Skeletal muscle tissue (tissue), 5 donors: ENCODE data around the gene KRTAP23-1. TPM values are rescaled to one million over a fixed set of nuclear protein-coding genes. Genes with fewer than 3 reads are reported as not detected.

Experiments used
- H3K27ac ChIP-seq: one replicate; pipeline ENCODE4 v1.7.0; 2013; ENCODE audit warnings: mild to moderate bottlenecking, low read depth, low read length, inconsistent platforms
- H3K27me3 ChIP-seq, 3 donors: one replicate each; pipeline ENCODE4 v1.7.0; 2013; ENCODE audit warnings: low read length in 3 of 3; ENCODE audit not compliant: control insufficient read depth in 3 of 3, insufficient read depth in 3 of 3
- H3K36me3 ChIP-seq, 3 donors: one replicate each; pipeline ENCODE4 v1.7.0; 2013; ENCODE audit warnings: low read length in 3 of 3; ENCODE audit not compliant: control insufficient read depth in 3 of 3, insufficient read depth in 3 of 3
- H3K4me1 ChIP-seq, 3 donors: one replicate each; pipeline ENCODE4 v1.7.0; 2013; ENCODE audit warnings: low read length in 3 of 3, mild to moderate bottlenecking in 3 of 3; ENCODE audit not compliant: control insufficient read depth in 3 of 3, insufficient read depth in 3 of 3
- H3K4me3 ChIP-seq, 3 donors: one replicate each; pipeline ENCODE4 v1.7.0; 2013; ENCODE audit warnings: low read length in 3 of 3
- H3K9ac ChIP-seq, 3 donors: one replicate each; pipeline ENCODE4 v1.7.0; 2013; ENCODE audit warnings: low read length in 3 of 3, mild to moderate bottlenecking in 3 of 3, moderate library complexity in 2 of 3, low read depth in 1 of 3
- H3K9me3 ChIP-seq, 3 donors: one replicate each; pipeline ENCODE4 v1.7.0; 2013; ENCODE audit warnings: low read length in 3 of 3; ENCODE audit not compliant: control insufficient read depth in 3 of 3
- small RNA-seq: library from RNA; depleted of rRNA; stranded (forward); fragments of <200 nt; gene quantifications from one replicate; pipeline ENCODE3, GENCODE V24; 2014
- total RNA-seq: library from RNA; depleted of rRNA; stranded (reverse); fragments of >200 nt; gene quantifications from one replicate; pipeline ENCODE4 v1.2.3, GENCODE V29; 2014
- donor health status: Osteomylitis.

The KRTAP23-1 gene
- total RNA-seq, 1 donor from 2014 or later: not detected

- Histone ChIP-seq H3K9me3 (no peaks in the 10 kb centered on the region), H3K27ac (no peak overlapping the region), H3K4me3 (no peak overlapping the region), H3K27me3 (no peaks in the 10 kb centered on the region), H3K36me3 (no peaks in the 10 kb centered on the region), H3K9ac (no peak overlapping the region), H3K4me1 (no peaks in the 10 kb centered on the region)
Observed at GRCh38 chr21:30315701-30316100, 32.7 kb downstream of the KRTAP23-1 start.

DNA sequence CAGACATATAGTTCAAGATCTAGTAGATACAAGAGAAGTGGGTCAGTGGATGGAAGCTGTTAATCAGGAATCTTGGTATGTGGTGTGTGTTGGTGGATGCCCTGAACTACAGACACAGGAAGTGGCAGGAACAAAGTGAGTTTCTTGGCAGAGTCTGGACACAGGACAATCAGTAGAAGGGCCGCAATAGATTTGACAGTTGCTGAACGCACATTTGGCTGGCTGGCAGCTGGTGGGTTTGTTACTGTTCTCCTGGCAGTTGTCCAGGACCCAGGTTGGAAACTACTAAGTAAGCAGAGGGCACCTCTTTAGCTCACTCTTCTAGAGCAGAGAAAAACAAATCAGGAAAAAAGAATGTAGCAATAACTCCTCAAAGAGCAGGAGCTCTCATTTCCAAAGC lies 41.5 kb downstream of the KRTAP23-1 start:
- Histone ChIP-seq H3K36me3 (no peaks in the 10 kb centered on the region), H3K27ac (no peak overlapping the region), H3K4me3 (no peak overlapping the region), H3K9ac (no peak overlapping the region), H3K9me3 (no peaks in the 10 kb centered on the region), H3K27me3 (no peaks in the 10 kb centered on the region), H3K4me1 (no peaks in the 10 kb centered on the region)

DNA sequence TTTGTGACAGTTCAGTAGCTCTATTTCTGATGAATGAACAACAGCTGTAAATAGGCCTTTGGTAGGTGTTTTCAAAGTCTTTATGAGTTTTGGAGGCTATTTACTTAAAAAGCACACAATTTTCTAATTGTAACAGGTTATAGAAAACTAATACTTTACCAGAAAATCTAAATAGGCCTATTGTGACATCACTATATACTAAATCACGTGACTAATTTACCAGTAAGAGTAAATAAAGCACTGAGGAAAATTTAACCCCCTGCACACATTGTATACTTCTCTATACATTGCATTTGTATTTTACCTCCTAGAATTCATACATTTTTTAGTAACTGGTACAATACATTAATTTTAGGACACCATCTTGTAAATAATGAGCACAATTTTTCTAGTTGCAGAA lies 43.3 kb downstream of the KRTAP23-1 start:
- H3K4me3 ChIP-seq: no peak overlapping the region
- no peaks in the 10 kb centered on the region for H3K27me3 ChIP-seq
- H3K36me3 ChIP-seq: no peaks in the 10 kb centered on the region
- H3K4me1 ChIP-seq: no peaks in the 10 kb centered on the region
- no peaks in the 10 kb centered on the region for H3K9me3 ChIP-seq
- H3K27ac ChIP-seq: no peak overlapping the region
- no peak overlapping the region for H3K9ac ChIP-seq

Small RNA genes within 50 kb of the gene (small RNA-seq; reads per million reads assigned to genes)
- gene KRTAP23-1 (not detected), gene MIR4327 (not detected)

Other genes with a start within 250 kb of the KRTAP23-1 start
- not detected for gene CLDN17, start 181.8 kb downstream of the KRTAP23-1 start, total RNA-seq
- gene CLDN8, start 132.5 kb downstream of the KRTAP23-1 start, total RNA-seq: not detected
- gene KRTAP24-1, start 65.7 kb downstream of the KRTAP23-1 start, total RNA-seq: not detected
- not detected for gene KRTAP25-1, start 59.1 kb downstream of the KRTAP23-1 start, total RNA-seq
- gene KRTAP26-1, start 28.3 kb downstream of the KRTAP23-1 start, total RNA-seq: not detected
- not detected for gene KRTAP27-1, start 10.9 kb downstream of the KRTAP23-1 start, total RNA-seq
- gene KRTAP13-2, start 23.7 kb upstream of the KRTAP23-1 start, total RNA-seq: not detected
- gene KRTAP13-1, start 47.4 kb upstream of the KRTAP23-1 start, total RNA-seq: not detected
- gene KRTAP13-3, start 77.3 kb upstream of the KRTAP23-1 start, total RNA-seq: not detected
- gene KRTAP13-4, start 81.6 kb upstream of the KRTAP23-1 start, total RNA-seq: not detected
- not detected for gene KRTAP15-1, start 91.7 kb upstream of the KRTAP23-1 start, total RNA-seq
- gene KRTAP19-1, start 131.8 kb upstream of the KRTAP23-1 start, total RNA-seq: not detected
- gene KRTAP19-2, start 138.8 kb upstream of the KRTAP23-1 start, total RNA-seq: not detected
- not detected for gene KRTAP19-3, start 143.4 kb upstream of the KRTAP23-1 start, total RNA-seq
- gene KRTAP19-4, start 148.6 kb upstream of the KRTAP23-1 start, total RNA-seq: not detected
- gene KRTAP19-5, start 153.5 kb upstream of the KRTAP23-1 start, total RNA-seq: not detected
- gene KRTAP19-6, start 193.3 kb upstream of the KRTAP23-1 start, total RNA-seq: not detected
- not detected for gene KRTAP19-7, start 212.7 kb upstream of the KRTAP23-1 start, total RNA-seq
- not detected for gene KRTAP22-2, start 241.8 kb upstream of the KRTAP23-1 start, total RNA-seq
- gene KRTAP6-3, start 243.8 kb upstream of the KRTAP23-1 start, total RNA-seq: not detected